Renal cortex interstitium (tissue), 15 donors: Measurements from ENCODE around the gene TMEM237. TPM values are rescaled to one million over a fixed set of nuclear protein-coding genes. Genes with fewer than 3 reads are reported as not detected.
"Not testable (repeated sequence)": the region's sequence is repeated elsewhere in the genome, so short reads cannot be mapped to it uniquely, and the experiment has no call there.

Experiments used
- DNase-seq, 11 donors: peaks; one replicate each; pipeline ENCODE4 v3.0.0-alpha.2; 2013; ENCODE audit warnings: low read depth in 9 of 11, low spot score in 4 of 11; ENCODE audit errors: extremely low read depth in 1 of 11
- long read RNA-seq, 16 experiments: transcript quantifications; one replicate each; lab custom pipeline, GENCODE V29; 2026
- polyA plus RNA-seq, 3 donors: library from polyadenylated mRNA; unstranded; fragments of 120-200 nt; gene quantifications; one replicate each; pipeline ENCODE4 v1.2.1, GENCODE V29; 2013; ENCODE audit not compliant: insufficient read length in 3 of 3

TMEM237 gene, protein sequence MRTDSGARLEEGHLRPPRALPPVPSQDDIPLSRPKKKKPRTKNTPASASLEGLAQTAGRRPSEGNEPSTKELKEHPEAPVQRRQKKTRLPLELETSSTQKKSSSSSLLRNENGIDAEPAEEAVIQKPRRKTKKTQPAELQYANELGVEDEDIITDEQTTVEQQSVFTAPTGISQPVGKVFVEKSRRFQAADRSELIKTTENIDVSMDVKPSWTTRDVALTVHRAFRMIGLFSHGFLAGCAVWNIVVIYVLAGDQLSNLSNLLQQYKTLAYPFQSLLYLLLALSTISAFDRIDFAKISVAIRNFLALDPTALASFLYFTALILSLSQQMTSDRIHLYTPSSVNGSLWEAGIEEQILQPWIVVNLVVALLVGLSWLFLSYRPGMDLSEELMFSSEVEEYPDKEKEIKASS
- polyA plus RNA-seq, result 10 to 100 TPM; 48.9 to 64.4 (median 50.6) TPM
- long read RNA-seq, donor 1, full-length matches to known transcripts, result 6 of 6 reads
- long read RNA-seq, donor 1, partial matches to known transcripts, result 0 of 6 reads
- long read RNA-seq, donor 1, other reads (novel, unspliced or antisense), result 0 of 6 reads
- long read RNA-seq, donor 2, full-length matches to known transcripts, result 4 of 15 reads
- long read RNA-seq, donor 2, partial matches to known transcripts, result 11 of 15 reads
- long read RNA-seq, donor 2, other reads (novel, unspliced or antisense), result 0 of 15 reads
- long read RNA-seq, donor 3, full-length matches to known transcripts, result 5 of 18 reads
- long read RNA-seq, donor 3, partial matches to known transcripts, result 6 of 18 reads
- long read RNA-seq, donor 3, other reads (novel, unspliced or antisense), result 7 of 18 reads
- long read RNA-seq, donor 4, full-length matches to known transcripts, result 9 of 9 reads
- long read RNA-seq, donor 4, partial matches to known transcripts, result 0 of 9 reads
- long read RNA-seq, donor 4, other reads (novel, unspliced or antisense), result 0 of 9 reads
- long read RNA-seq, donor 5, result 0 reads
- long read RNA-seq, donor 6, full-length matches to known transcripts, result 8 of 8 reads
- long read RNA-seq, donor 6, partial matches to known transcripts, result 0 of 8 reads
- long read RNA-seq, donor 6, other reads (novel, unspliced or antisense), result 0 of 8 reads
- long read RNA-seq, donor 7, full-length matches to known transcripts, result 4 of 9 reads
- long read RNA-seq, donor 7, partial matches to known transcripts, result 0 of 9 reads
- long read RNA-seq, donor 7, other reads (novel, unspliced or antisense), result 5 of 9 reads
- long read RNA-seq, donor 8, full-length matches to known transcripts, result 12 of 19 reads
- long read RNA-seq, donor 8, partial matches to known transcripts, result 0 of 19 reads
- long read RNA-seq, donor 8, other reads (novel, unspliced or antisense), result 7 of 19 reads
- long read RNA-seq, donor 9, full-length matches to known transcripts, result 7 of 13 reads
- long read RNA-seq, donor 9, partial matches to known transcripts, result 0 of 13 reads
- long read RNA-seq, donor 9, other reads (novel, unspliced or antisense), result 6 of 13 reads
- long read RNA-seq, donor 10, partial matches to known transcripts, result 0 of 1 reads
- long read RNA-seq, donor 10, other reads (novel, unspliced or antisense), result 0 of 1 reads
- long read RNA-seq, donor 11, full-length matches to known transcripts, result 6 of 6 reads
- long read RNA-seq, donor 11, partial matches to known transcripts, result 0 of 6 reads
- long read RNA-seq, donor 11, other reads (novel, unspliced or antisense), result 0 of 6 reads
- long read RNA-seq, donor 12, full-length matches to known transcripts, result 6 of 6 reads
- long read RNA-seq, donor 12, partial matches to known transcripts, result 0 of 6 reads
- long read RNA-seq, donor 12, other reads (novel, unspliced or antisense), result 0 of 6 reads
- long read RNA-seq, donor 13, full-length matches to known transcripts, result 10 of 31 reads
- long read RNA-seq, donor 13, partial matches to known transcripts, result 16 of 31 reads
- long read RNA-seq, donor 13, other reads (novel, unspliced or antisense), result 5 of 31 reads
- long read RNA-seq, donor 14, transcript TMEM237-201 (12 exons, 1,805 nt), result major isoform, 5 of 13 reads
- long read RNA-seq, donor 14, partial matches to known transcripts, result 0 of 13 reads
- long read RNA-seq, donor 14, other reads (novel, unspliced or antisense), result 8 of 13 reads
- long read RNA-seq, donor 15, full-length matches to known transcripts, result 3 of 3 reads
- long read RNA-seq, donor 15, partial matches to known transcripts, result 0 of 3 reads
- long read RNA-seq, donor 15, other reads (novel, unspliced or antisense), result 0 of 3 reads
- long read RNA-seq, donor 16, full-length matches to known transcripts, result 26 of 46 reads
- long read RNA-seq, donor 16, partial matches to known transcripts, result 6 of 46 reads
- long read RNA-seq, donor 16, other reads (novel, unspliced or antisense), result 14 of 46 reads

DNA sequence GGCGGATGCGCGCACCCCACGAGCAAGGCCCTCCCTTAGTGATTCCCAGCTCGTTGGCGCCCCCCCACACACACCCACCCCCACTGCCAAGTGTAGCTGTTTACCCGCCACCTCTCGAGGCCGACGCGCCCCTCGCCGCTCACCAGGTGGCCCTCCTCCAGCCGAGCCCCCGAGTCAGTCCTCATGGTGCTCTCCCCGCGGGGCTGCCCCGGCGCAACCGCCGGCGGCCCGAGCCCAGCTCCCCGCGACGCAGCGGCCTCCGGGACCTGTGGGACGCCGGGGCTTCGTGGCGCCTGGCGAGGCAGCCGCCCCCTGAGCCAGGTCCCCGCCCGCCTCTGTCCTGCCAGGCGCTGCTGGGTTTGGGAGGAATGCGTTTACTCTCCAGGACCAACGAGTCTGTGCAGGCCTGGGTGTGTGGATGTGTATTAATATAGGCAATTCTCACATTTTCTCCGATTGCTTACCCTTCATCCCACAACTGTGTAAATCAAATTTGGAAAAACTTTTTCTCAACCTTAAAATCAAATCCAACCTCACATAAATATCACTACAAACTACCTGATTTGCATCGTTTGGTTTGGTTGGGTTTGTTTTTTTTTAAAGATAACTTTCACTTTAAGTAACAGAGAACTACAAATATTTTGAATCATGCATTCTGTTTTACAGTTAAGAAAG lies at the start of gene TMEM237:
TMEM237 (minus strand) TSS at position 288 of the 675 bp plus-strand sequence; CDS start at position 185, 103 bp downstream.
- peak in 9 of 11 donors; percentile 20 to 64 (median 40) for DNase-seq

DNA sequence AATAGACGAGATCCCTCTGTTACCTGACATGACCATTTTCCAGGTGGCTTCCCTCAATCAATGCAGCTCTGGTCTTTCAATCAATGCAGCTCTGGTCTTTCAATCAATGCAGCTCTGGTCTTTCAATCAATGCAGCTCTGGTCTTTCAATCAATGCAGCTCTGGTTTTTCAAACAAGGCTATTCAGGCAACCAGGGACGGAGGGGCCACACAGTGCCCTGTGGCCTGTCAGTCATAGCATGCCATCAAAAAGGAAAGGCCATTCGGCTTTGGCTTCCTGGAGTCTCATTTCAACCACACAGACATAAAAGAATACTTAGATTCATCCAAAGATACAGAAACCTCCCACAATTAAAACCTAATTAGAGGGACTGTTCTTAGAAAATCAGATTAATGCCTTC lies 41.9 kb upstream of the TMEM237 start:
- DNase-seq, result no peak

DNA sequence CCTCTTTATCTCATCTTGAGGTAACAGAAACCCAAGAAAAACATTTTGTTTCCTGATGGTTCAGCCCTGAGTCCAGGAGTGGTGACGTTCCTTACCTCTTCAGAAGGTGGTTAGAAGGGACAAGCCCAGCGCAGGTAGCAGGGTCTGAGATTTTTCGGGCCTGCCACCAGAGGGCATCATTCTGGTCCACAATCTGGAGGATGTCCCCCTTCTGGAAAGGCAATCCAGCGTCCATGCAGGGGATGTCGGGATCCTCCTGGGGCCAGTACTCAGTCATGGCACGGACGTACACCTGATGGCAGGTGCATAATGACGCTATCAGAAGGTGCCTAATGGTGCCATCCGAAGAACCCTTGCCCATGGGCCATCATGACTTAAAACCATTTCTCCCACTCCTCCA lies 37.4 kb upstream of the TMEM237 start:
- DNase-seq, result no peak

DNA sequence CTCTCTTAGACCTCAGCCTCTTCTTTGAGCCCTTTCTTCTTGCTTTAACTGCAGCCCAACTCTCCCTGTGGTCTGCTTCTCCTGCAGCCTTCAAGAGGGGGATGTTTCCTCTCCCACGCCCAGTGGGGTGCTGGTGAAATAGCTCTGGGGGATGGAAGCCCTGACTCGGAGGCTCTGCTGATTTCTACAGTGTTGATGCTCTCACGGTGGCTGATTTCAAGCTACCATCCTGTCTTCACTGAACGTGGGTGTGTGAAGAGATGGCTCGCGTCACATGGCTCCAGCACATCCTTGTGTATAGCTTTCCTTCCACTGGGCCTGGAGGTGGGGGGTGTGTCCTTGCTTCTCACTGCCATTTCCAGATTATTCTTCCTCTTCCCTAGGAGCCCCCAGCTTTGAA lies 35.1 kb upstream of the TMEM237 start:
- DNase-seq, result no peak

DNA sequence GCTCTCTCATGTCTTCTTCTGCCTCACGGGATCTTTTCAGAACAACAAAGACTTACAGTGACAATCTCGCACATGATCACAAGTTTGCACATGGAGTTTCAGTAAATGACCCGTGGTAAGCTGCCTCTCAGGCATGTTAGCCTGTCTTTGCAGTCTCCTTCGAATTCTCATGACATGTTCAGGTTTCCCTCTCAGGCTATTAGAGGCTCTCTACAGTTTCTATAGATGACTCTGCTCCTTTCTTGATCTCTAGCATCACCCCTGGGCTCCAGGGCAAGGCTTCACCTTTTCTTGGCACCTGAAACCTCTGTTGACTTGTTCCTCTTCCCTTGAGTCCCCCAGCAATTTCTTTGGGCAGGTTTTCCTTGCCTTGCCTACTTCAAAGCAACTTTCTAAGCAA lies 32.2 kb upstream of the TMEM237 start:
- no peak for DNase-seq

DNA sequence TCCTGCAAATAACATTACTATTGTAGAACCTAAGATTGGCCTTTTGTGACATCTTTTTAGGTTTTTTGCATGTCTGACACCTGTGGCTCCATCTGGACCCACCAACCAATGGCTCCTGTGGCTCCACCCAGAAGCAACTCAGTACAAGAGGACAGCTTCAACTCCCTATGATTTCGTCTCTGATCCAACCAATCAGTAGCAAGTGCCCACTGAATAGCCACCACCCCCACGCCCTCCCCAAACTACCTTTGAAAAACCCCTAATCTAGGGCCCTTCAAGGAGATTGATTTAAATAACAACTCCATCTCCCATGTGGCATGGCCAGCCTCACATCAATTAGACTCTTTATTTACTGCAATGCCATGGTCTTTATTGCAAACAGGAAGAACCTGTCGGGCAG lies 31.5 kb upstream of the TMEM237 start:
- no peak for DNase-seq

DNA sequence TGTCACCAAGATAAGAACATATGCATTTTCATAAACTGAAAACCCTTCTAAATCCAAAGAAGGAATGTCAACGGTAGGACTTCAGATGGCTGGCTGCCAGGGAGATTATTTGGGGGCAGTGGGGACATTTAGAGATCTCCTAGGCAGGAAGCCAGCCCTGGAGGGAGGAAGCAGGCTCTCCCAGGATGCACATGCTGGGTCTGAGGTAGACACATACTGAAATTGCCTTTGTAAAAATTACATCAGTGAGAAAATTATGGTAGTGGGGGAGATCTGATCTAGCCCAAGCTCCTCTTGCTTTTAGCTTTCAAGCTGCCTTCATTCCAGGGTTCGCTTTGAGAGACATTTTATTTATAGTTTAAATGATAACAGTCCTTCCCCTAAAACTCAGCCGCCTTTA lies 31.0 kb upstream of the TMEM237 start:
- no peak for DNase-seq

DNA sequence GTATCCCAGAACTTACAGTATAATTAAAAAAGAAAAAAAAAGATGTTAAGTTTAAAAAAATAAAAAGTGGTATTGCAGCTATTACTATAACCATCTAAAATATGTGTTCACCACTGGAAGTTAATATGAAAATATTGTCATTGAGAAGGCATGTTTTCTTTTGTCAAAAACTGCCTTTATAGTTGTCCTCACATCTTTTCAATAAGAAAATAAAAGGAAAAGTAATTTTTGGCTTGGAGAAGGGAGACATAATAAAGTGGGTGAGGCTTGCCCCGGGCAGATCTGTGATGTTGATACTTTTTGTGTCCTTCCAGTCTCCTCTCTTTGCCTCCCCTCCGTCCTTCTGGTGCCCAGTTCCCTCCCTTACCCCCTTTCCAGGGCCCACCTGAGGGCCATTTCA lies 30.2 kb upstream of the TMEM237 start:
- DNase-seq, result no peak

DNA sequence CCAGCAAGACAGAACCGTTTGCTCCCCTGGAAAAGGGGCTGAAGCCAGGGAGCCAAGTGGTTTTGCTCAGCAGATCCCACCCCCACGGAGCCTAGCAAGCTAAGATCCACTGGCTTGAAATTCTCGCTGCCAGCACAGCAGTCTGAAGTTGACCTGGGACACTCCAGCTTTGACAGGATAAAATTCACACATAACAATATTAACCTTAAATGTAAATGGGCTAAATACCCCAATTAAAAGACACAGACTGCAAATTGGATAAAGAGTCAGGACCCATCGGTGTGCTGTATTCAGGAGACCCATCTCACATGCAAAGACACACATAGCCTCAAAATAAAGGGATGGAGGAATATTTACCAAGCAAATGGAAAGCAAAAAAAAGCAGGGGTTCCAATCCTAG lies 27.9 kb upstream of the TMEM237 start:
- not testable (repeated sequence) for DNase-seq

DNA sequence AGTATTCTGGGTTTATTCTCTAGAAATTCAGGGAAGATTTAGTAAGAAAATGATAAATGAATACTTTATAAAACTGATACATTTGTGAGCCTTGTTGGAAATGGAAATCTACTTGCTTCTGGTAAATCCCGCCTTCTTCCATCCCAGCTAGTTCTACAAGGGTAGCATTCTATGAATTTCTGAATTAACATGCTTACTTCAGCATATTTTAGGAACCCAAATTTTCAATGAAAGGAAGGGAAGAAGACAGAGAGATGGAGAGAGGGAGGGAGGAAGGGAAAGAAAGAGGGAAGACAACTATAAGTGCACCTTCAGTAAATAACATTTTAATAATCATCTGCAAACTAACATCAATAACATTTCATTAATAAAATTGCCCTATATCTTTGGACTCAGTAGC lies 26.6 kb upstream of the TMEM237 start:
- no peak for DNase-seq

DNA sequence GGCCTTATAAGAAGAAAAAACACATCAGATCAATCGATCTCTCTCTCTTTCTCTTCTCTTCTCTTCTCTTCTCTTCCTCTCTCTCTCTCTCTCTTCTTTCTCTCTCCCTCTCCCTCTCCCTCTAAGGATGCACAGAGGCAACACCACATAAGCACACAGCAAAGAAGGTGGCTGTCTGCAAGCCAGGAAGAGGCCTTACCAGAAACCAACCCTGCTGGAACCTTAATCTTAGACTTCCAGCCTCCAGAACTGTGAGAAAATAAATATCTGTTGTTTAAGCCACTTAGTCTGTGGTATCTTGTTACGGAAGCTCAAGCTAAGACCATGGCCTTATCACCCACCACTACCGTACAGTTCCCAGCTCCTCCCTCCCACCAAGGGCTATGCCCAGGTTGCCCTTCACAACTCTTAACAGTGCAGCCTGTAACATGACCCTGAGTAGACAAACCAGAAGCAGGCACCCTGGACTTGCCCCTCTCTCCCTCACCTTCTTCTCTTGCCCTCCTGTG lies 25.2 kb upstream of the TMEM237 start:
- no peak for DNase-seq

DNA sequence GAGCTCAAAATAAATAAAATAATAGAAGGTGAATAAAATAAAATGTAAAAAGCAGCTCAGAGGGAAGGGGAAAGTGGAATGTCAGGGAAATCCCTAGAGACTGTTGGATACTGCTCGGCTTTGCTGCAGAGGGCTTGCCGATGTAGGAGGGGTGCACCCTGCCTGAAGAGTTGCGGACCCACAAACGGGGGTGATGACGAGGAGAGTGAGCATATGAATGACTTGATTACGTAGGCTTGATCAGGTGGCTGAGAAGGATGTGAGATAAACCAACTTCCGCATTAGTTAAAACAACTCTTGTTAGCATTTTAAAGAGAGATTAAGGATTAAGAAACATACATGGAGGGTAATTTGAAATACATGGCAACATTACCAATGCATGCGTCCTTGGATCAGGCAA lies 21.0 kb upstream of the TMEM237 start:
- no peak for DNase-seq

DNA sequence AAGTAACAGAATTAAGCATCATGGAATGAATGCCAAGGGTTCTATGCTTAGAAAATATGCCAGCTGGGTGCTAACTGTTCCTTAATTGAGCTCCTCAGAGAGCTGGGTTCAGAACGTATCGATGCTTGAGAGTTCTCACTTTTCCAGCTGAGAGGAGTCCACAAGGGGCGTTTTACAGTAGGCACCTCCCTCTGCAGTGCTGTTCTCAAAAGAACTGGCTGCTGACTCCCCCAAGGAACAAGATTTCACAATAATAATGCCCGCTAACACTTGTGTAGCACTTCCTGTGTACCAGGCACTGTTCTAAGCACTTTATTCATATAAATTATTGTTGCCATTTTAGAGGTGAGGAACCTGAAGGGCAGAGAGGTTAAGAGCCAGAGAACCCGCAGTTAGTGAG lies 18.1 kb upstream of the TMEM237 start:
- no peak for DNase-seq

DNA sequence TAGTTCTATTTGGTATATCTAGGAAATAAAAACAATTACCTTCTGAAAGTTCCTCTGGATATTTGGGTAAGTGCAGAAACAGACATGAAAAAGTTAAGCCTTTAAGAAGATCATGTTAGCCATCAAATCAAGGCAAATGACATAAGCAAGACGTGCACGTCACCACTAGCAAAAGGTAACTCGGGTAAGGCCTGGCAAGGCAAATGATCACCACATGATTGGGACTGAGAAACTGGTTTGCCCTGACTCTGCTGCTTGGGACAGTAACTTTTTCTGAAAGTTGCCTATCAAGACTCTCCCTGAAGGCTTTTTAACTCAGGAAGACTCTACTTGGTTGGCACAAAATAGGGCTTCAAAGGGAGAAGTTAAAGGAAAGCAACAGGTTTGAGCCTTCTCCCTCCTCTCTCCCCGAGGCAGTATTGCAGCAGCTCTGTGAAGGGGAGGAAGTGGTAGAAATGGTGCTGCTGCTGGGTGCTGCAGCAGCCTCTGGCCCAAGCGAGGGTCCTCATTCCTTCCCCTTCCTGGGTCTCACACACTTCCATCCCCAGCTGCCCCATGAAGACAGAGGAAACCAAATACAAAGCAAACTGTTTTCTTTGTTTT lies 17.1 kb upstream of the TMEM237 start:
- DNase-seq, result no peak

DNA sequence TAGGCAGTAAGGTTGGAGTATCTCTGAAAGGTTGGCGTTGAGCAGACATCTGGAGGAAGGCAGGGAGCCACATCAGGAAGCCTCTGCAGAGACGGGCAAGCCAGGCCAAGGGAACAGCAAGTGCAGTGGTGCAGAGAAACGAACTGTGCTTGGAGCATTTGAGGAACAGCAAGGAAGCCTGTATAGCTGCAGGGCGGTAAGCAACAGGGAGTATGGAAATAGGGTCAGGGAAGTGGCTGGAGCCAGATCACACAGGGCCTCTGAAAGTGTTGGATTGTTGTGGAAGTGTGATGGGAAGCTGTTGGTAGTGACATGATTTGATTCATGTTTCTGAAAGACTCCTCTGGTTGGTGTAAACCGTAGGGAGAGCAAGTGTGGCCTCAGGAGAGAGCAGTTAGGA lies 13.4 kb upstream of the TMEM237 start:
- DNase-seq, result no peak

DNA sequence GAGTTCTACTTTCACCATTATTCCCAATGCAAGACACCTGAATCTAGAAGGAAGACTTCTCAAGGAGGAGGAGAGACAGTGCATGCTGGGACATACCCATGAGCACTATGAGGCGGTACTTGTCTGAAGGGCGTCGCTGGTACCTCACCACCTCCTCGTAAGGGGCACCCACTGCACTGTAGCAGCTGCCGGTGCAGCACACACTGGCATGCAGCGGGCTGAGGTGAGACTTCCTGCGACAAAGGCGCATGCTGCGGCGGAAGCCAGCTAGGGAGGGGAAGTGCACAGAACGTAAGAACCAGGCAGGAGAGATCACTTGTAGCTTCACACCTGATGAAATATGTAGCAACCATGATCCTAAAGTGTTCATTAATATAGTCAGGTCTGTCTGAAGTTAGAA lies 12.8 kb upstream of the TMEM237 start:
- DNase-seq, result no peak
